GM21619 (cell line): Measurements from ENCODE around the gene AP1B1.
A peak's percentile ranks its signal among the peaks of the same experiment; 100 is the strongest.
"Not testable (repeated sequence)": the region's sequence is repeated elsewhere in the genome, so short reads cannot be mapped to it uniquely, and the experiment has no call there.

Source experiments
- ATAC-seq: cut with Tn5 transposase; IDR thresholded peaks from one replicate; pipeline ENCODE4 v1.9.1; 2021; ENCODE audit not compliant: unreplicated experiment

Gene AP1B1

GRCh38 chr22:29387921-29388758 lies at the start of gene AP1B1:
AP1B1 (minus strand) TSS chr22:29388570; CDS start chr22:29367243, 21,327 bp downstream.
- ATAC-seq: peak; percentile 81

GRCh38 chr22:29435236-29436136 lies 47.1 kb upstream of the AP1B1 start:
- no peak for ATAC-seq

- ATAC-seq: no peak
These were observed 45.9 kb upstream of the AP1B1 start for GRCh38 chr22:29434288-29434687.

- no peak for ATAC-seq
These were observed 45.5 kb upstream of the AP1B1 start for GRCh38 chr22:29433856-29434255.

GRCh38 chr22:29431986-29432385 lies 43.6 kb upstream of the AP1B1 start:
- no peak for ATAC-seq

- no peak for ATAC-seq
These were observed 38.9 kb upstream of the AP1B1 start for GRCh38 chr22:29427176-29427760.

- no peak for ATAC-seq
These were observed 38.1 kb upstream of the AP1B1 start for GRCh38 chr22:29426476-29426875.

- not testable (repeated sequence) for ATAC-seq
These were observed 30.3 kb upstream of the AP1B1 start for GRCh38 chr22:29418704-29419103.

- not testable (repeated sequence) for ATAC-seq
These were observed 26.7 kb upstream of the AP1B1 start for GRCh38 chr22:29414951-29415591.

GRCh38 chr22:29412772-29413171 lies 24.4 kb upstream of the AP1B1 start:
- not testable (repeated sequence) for ATAC-seq

- peak; percentile 53 for ATAC-seq
These were observed 23.3 kb upstream of the AP1B1 start for GRCh38 chr22:29411569-29412211.

GRCh38 chr22:29408940-29409339 lies 20.6 kb upstream of the AP1B1 start:
- ATAC-seq: no peak

GRCh38 chr22:29401538-29401937 lies 13.2 kb upstream of the AP1B1 start:
- not testable (repeated sequence) for ATAC-seq

GRCh38 chr22:29400576-29400975 lies 12.2 kb upstream of the AP1B1 start:
- no peak for ATAC-seq

GRCh38 chr22:29397791-29398190 lies 9.4 kb upstream of the AP1B1 start:
- ATAC-seq: no peak

GRCh38 chr22:29396126-29396525 lies 7.8 kb upstream of the AP1B1 start:
- no peak for ATAC-seq

- no peak for ATAC-seq
These were observed 6.7 kb upstream of the AP1B1 start for GRCh38 chr22:29394931-29395581.

- ATAC-seq: no peak
These were observed 4.7 kb upstream of the AP1B1 start for GRCh38 chr22:29393019-29393608.

- no peak for ATAC-seq
These were observed 3.2 kb upstream of the AP1B1 start for GRCh38 chr22:29391546-29391945.

GRCh38 chr22:29390270-29390669 lies 1.9 kb upstream of the AP1B1 start:
- no peak for ATAC-seq
